ENCODE results near the gene NADK.
"Not testable (repeated sequence)": the region's sequence is repeated elsewhere in the genome, so short reads cannot be mapped to it uniquely, and the experiment has no call there.

NADK gene

DNA sequence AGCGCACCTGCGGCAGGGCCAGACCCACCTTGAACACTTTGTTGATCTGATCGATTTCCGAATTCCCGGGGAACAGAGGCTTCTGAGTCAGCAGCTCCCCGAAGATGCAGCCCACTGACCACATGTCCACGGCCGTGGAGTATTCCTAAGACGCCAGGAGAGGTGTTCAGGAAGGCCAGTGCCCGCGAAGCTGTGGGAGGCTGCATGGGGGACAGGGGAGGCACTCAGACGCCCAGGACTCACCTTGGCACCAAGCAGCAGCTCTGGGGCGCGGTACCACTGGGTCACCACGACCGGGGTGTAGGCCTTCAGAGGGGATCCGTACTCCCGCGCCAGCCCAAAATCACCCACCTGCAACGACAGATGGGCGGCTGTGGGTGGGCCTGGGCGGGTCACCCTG, 74.5 kb downstream of the NADK start:
- DNase-seq, result no peak

DNA sequence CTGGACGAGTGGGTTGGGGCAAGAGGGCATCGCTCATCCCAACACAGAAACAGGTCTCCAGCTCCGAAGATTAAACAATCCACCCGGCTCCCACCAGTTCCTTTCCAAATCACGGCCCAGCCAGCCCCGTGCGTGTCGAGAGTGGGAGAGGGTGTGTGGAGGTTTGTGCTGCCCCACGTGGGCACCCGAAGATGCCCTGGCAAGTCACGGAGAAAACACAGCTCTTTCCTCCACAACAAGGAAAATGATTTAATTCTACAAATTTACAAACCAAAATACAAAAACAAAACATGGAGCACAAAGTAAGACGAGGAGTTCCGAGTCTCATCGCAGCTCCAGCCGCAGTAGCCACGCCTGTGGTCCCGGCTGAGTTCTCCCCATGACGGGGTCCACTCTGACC, 75.8 kb downstream of the NADK start:
- not testable (repeated sequence) for DNase-seq
